Central memory CD8-positive, alpha-beta T cell (primary cell): ENCODE results near the gene MAPK7.

Experiments used
- ATAC-seq: fragments of 150-1000 bp; cut with Tn5 transposase; replicated peaks from 2 replicates; pipeline ENCODE4 v1.10.0; 2022; ENCODE audit warnings: mild to moderate bottlenecking, moderate FRiP score, moderate number of reproducible peaks; ENCODE audit not compliant: poor library complexity, severe bottlenecking; ENCODE audit errors: extremely low read depth
- DNase-seq, 2 donors: peaks; one replicate each; pipeline ENCODE4 v3.0.0; 2021; ENCODE audit warnings: low spot score in 2 of 2
- H3K27ac Mint-ChIP-seq: one replicate; pipeline ENCODE4 v1.8.0; 2022; ENCODE audit warnings: low read depth, mild to moderate bottlenecking, moderate library complexity, mixed read lengths
- H3K27me3 Mint-ChIP-seq: one replicate; pipeline ENCODE4 v1.8.0; 2022; ENCODE audit warnings: mixed read lengths
- H3K36me3 Mint-ChIP-seq: one replicate; pipeline ENCODE4 v1.8.0; 2022; ENCODE audit warnings: mild to moderate bottlenecking, moderate library complexity, mixed read lengths; ENCODE audit not compliant: insufficient read depth
- H3K4me1 Mint-ChIP-seq: one replicate; pipeline ENCODE4 v1.8.0; 2022; ENCODE audit warnings: mixed read lengths
- H3K4me3 Mint-ChIP-seq: one replicate; pipeline ENCODE4 v1.8.0; 2022; ENCODE audit warnings: mild to moderate bottlenecking, moderate library complexity, mixed read lengths
- H3K9me3 Mint-ChIP-seq: one replicate; pipeline ENCODE4 v1.8.0; 2022; ENCODE audit warnings: mixed read lengths

MAPK7 gene

DNA sequence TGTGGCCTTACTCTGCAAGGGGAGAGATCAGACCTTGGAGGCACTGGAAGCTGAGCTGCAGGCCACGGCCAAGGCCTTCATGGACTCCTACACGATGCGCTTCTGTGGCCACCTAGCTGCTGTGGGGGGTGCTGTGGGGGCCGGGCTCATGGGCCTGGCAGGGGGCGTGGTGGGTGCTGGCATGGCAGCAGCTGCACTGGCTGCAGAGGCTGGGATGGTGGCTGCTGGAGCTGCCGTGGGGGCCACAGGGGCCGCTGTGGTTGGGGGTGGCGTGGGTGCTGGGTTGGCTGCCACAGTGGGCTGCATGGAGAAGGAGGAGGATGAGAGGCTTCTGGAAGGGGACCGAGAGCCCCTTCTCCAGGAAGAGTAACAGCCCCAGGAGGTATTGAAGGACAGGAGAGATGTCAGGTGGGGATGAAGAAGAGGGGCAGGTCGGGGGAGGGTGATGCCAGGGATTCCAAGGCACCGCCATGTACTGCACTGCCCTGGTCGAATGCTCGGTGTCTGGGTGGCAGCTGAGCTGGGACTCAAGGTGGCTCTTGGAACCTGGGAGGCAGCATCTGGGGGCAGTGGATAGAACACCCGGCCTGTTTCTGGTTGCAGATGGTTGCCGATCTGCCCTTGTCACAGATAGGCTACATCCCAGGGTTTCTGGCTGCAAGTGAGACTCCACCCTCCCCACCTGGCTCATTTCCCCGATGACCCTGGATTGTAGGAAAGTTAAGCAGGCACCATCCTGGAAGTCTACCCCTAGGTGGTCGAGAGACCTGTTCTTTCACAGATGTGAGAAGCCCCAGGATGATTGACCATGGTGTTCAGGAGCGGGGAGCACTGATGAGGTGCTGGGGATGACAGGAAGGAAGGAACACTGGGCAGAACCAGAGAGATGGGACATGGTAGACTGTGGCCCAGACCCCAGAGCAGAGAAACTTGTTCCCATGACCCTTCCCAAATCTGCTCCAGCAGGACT is 37.8 kb downstream of the MAPK7 start:
- Mint-ChIP-seq H3K4me1 (no peaks in the 10 kb centered on the region), H3K27me3 (peaks cover 11% of the 10 kb centered on the region), H3K36me3 (no peaks in the 10 kb centered on the region), H3K4me3 (no peak overlapping the region), H3K27ac (no peak overlapping the region), H3K9me3 (no peaks in the 10 kb centered on the region)
- no peak for DNase-seq
- no peak for ATAC-seq

- DNase-seq (no peak), ATAC-seq (no peak)
- no peaks in the 10 kb centered on the region for H3K9me3 Mint-ChIP-seq
- H3K36me3 Mint-ChIP-seq = no peaks in the 10 kb centered on the region
- no peak overlapping the region for H3K4me3 Mint-ChIP-seq
- H3K27me3 Mint-ChIP-seq = peaks cover 11% of the 10 kb centered on the region
- no peak overlapping the region for H3K27ac Mint-ChIP-seq
- H3K4me1 Mint-ChIP-seq = no peaks in the 10 kb centered on the region
Observed at GRCh38 chr17:19417611-19418010, 39.3 kb downstream of the MAPK7 start.

GRCh38 chr17:19418251-19418992 is 40.1 kb downstream of the MAPK7 start:
- no peak overlapping the region for H3K27ac Mint-ChIP-seq
- ATAC-seq (no peak), DNase-seq (no peak)
- no peaks in the 10 kb centered on the region for H3K9me3 Mint-ChIP-seq
- no peak overlapping the region for H3K4me3 Mint-ChIP-seq
- H3K4me1 Mint-ChIP-seq = no peaks in the 10 kb centered on the region
- no peaks in the 10 kb centered on the region for H3K36me3 Mint-ChIP-seq
- peaks cover 4% of the 10 kb centered on the region for H3K27me3 Mint-ChIP-seq

- DNase-seq = no peak
- H3K4me1 Mint-ChIP-seq = no peaks in the 10 kb centered on the region
- no peaks in the 10 kb centered on the region for H3K27me3 Mint-ChIP-seq
- no peak for ATAC-seq
- no peak overlapping the region for H3K27ac Mint-ChIP-seq
- no peaks in the 10 kb centered on the region for H3K36me3 Mint-ChIP-seq
- no peak overlapping the region for H3K4me3 Mint-ChIP-seq
- no peaks in the 10 kb centered on the region for H3K9me3 Mint-ChIP-seq
Observed at GRCh38 chr17:19421219-19421618, 42.9 kb downstream of the MAPK7 start.

DNA sequence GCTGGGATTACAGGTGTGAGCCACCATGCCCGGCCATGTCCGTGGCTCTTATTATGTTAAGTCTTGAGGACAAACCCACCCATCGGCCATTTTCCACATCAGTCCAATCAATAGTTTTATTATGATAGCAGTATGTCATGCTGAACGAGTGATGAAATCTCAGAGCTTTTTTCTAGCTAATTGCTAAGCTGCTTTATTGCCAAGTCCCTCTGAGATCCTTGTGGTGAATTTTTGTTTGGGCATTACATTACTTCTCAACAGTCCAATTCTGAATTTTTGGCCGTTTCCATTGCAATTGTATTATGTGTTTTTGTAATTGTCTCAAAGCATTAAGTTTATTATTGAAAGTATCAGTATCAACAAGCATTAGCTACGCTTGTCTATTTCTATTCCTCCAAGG is 43.6 kb downstream of the MAPK7 start:
- no peaks in the 10 kb centered on the region for H3K27me3 Mint-ChIP-seq
- DNase-seq = no peak
- H3K9me3 Mint-ChIP-seq = no peaks in the 10 kb centered on the region
- H3K27ac Mint-ChIP-seq = no peak overlapping the region
- H3K36me3 Mint-ChIP-seq = no peaks in the 10 kb centered on the region
- no peaks in the 10 kb centered on the region for H3K4me1 Mint-ChIP-seq
- H3K4me3 Mint-ChIP-seq = no peak overlapping the region
- ATAC-seq = no peak

DNA sequence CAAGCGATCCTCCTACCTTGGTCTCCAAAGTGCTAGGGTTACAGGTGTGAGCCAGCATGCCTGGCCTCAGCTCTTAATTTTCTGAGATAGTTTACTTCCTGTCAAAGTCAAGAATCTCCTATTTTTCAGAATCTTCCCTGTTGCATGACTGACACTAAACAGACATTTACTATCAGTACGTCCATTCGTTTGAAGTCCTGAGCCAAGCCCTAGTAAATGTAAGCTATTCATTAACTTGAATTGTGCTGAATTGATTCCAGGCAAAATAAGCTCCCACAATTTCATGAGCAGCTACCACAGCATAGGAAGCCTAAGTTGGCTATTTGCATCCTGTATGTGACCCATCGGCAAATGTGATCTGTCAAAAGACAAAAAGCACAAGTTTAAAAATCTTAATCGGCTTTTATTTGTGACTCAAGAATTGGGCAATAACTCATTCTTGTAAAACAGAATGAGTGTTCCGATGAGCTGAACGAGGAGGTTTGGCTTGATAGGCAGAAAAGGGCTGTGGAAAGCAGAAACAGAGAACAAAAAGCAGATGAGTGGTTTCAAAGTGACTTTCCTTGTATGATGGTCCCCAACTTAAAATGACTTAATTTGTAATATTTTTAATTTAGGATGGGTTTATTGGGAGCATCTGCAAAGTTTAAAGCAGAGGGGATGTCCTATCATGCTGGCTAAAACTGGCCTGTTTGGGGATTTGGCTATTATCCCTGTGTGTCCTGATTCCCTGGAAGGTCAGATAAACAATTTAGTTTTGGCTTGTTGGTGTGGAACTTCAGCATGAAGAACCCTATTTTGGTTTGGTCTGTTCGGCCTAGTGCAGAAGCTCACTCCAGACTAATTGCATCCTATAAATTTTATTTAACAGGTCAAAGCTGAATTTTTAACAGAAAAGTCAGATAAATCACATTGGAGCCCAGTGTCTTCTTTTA is 46.9 kb downstream of the MAPK7 start:
- no peaks in the 10 kb centered on the region for H3K4me1 Mint-ChIP-seq
- H3K9me3 Mint-ChIP-seq = no peaks in the 10 kb centered on the region
- no peak overlapping the region for H3K27ac Mint-ChIP-seq
- ATAC-seq (no peak), DNase-seq (no peak)
- H3K4me3 Mint-ChIP-seq = no peak overlapping the region
- H3K27me3 Mint-ChIP-seq = no peaks in the 10 kb centered on the region
- no peaks in the 10 kb centered on the region for H3K36me3 Mint-ChIP-seq

DNA sequence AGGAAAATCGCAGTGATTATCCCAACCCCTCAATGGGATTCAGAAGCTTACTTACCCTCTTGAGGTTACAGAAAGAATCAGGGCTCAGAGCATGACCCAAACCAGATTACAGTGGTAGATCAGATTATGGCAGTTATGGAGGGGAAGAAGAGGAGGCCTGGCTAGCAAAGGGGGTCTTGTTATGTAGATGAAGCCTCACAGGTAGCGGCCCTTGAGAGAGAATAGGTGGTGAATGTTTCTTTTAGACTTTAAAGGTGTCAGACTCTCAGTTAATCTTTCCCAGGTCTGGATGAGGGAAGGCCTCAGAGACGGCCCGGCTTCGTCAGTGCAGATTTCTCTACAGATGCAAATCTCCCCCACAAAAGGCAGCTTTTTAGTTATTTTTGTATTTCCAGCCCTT is 48.3 kb downstream of the MAPK7 start:
- no peaks in the 10 kb centered on the region for H3K27me3 Mint-ChIP-seq
- H3K9me3 Mint-ChIP-seq = no peaks in the 10 kb centered on the region
- H3K4me1 Mint-ChIP-seq = no peaks in the 10 kb centered on the region
- no peak for ATAC-seq
- H3K36me3 Mint-ChIP-seq = no peaks in the 10 kb centered on the region
- DNase-seq = no peak
- no peak overlapping the region for H3K27ac Mint-ChIP-seq
- H3K4me3 Mint-ChIP-seq = no peak overlapping the region

- DNase-seq = no peak
- no peak overlapping the region for H3K4me3 Mint-ChIP-seq
Observed at GRCh38 chr17:19431691-19432090, 53.4 kb downstream of the MAPK7 start.

More at GRCh38 chr17:19431691-19432090, 53.4 kb downstream of the MAPK7 start:
- no peaks in the 10 kb centered on the region for H3K4me1 Mint-ChIP-seq
- H3K27ac Mint-ChIP-seq = no peak overlapping the region
- H3K9me3 Mint-ChIP-seq = no peaks in the 10 kb centered on the region
- no peak for ATAC-seq
- no peaks in the 10 kb centered on the region for H3K36me3 Mint-ChIP-seq
- H3K27me3 Mint-ChIP-seq = no peaks in the 10 kb centered on the region
